Measurements from ENCODE around the gene RNF11. TPM values are rescaled to one million over a fixed set of nuclear protein-coding genes. Genes with fewer than 3 reads are reported as not detected.
A peak's percentile ranks its signal among the peaks of the same experiment; 100 is the strongest.

RNF11 gene
- total RNA-seq, 2 experiments from 2014 or later, result 21.5 to 22.6 TPM

DNA sequence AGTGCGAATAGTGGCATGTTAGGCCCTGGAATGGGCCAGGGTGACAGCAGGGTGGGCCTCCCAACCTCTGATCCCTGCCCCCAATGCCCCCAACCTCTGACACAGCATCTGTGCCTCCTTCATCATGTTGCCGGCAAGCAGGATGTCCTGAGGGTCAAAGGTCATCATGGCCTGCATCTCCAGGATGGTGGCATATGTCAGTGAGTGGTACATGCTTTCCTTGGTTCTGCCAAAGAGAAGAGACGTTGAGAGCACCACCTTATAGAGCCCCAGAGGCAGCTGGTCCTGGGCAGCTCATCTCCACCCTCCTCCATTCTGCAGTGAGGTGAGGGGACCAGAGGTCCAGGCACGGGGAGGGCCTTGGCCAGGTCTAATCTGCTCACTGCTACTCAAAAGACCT is 76.6 kb downstream of the RNF11 start:
- no peak for TF ChIP-seq CTCF (IDR thresholded peaks at IDR 0.05)
- POLR2A ChIA-PET, result no interaction called here
- no peak overlapping the region for H3K4me3 Mint-ChIP-seq
- no peak for ATAC-seq
- H3K9me3 Mint-ChIP-seq, result no peaks in the 10 kb centered on the region
- CTCF ChIA-PET, result interaction anchor here (1.9 to 2.9 kb wide), 2 partner anchors 16 to 124 kb away, joined by 5 to 10 read pairs; no protein-coding TSS in a partner anchor
- no peaks in the 10 kb centered on the region for H3K36me3 Mint-ChIP-seq (ENCODE audit: low read depth)
- H3K27me3 Mint-ChIP-seq, result no peaks in the 10 kb centered on the region
- peaks cover 11% of the 10 kb centered on the region for H3K4me1 Mint-ChIP-seq (ENCODE audit: low read depth)
- no peak for DNase-seq
- H3K27ac Mint-ChIP-seq, result no peak overlapping the region
- intact Hi-C loops (cut with micrococcal nuclease), result no loop called here

- no peaks in the 10 kb centered on the region for H3K9me3 Mint-ChIP-seq
- no peak for DNase-seq
- no peak overlapping the region for H3K4me3 Mint-ChIP-seq
- ATAC-seq, result no peak
- no peaks in the 10 kb centered on the region for H3K27me3 Mint-ChIP-seq
- peaks cover 11% of the 10 kb centered on the region for H3K4me1 Mint-ChIP-seq (ENCODE audit: low read depth)
- TF ChIP-seq CTCF (IDR thresholded peaks at IDR 0.05), result peak; percentile 24
- ChIA-PET POLR2A (no interaction called here), CTCF (interaction anchor here (1.9 kb wide), 1 partner anchor 125 kb away, joined by 5 read pairs; no protein-coding TSS in a partner anchor)
- H3K36me3 Mint-ChIP-seq (ENCODE audit: low read depth), result no peaks in the 10 kb centered on the region
- intact Hi-C loops (cut with micrococcal nuclease), result no loop called here
- H3K27ac Mint-ChIP-seq, result no peak overlapping the region
Measured at GRCh38 chr1:51313268-51313852, 77.3 kb downstream of the RNF11 start.

- intact Hi-C loops (cut with micrococcal nuclease), result no loop called here
- ChIA-PET POLR2A (interaction anchor here (0.6 to 1.5 kb wide), 2 partner anchors 12 to 19 kb away, joined by 3 read pairs; no protein-coding TSS in a partner anchor), CTCF (no interaction called here)
- H3K36me3 Mint-ChIP-seq (ENCODE audit: low read depth), result no peaks in the 10 kb centered on the region
- ATAC-seq (peak; percentile 59), DNase-seq (no peak)
- H3K27me3 Mint-ChIP-seq, result no peaks in the 10 kb centered on the region
- H3K4me3 Mint-ChIP-seq, result no peak overlapping the region
- TF ChIP-seq CTCF (IDR thresholded peaks at IDR 0.05), result no peak
- H3K9me3 Mint-ChIP-seq, result no peaks in the 10 kb centered on the region
- no peak overlapping the region for H3K27ac Mint-ChIP-seq
- H3K4me1 Mint-ChIP-seq (ENCODE audit: low read depth), result peaks cover 11% of the 10 kb centered on the region
Measured at GRCh38 chr1:51313961-51314777, 78.1 kb downstream of the RNF11 start.

DNA sequence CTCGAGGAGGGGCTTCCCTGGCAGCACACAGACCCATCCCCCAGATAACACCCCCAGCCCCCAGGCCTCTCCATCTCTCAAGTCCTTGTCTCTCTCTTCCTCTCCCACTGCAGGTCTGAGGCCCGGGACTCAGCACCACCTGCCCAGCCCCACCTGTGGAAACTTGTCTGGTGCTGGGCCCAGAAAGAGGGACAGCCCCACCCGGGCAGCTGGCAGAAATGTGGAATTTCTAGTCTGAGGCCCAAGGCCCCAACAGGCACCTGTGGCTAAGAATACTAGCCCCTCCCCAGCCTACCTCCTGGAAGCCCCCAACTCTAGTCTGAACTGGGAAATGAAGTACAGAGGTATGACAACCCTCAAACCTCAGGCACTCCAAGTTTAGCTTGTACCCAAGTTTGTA is 78.9 kb downstream of the RNF11 start:
- H3K36me3 Mint-ChIP-seq (ENCODE audit: low read depth), result no peaks in the 10 kb centered on the region
- TF ChIP-seq CTCF (IDR thresholded peaks at IDR 0.05), result no peak
- H3K4me3 Mint-ChIP-seq, result no peak overlapping the region
- no peak for DNase-seq
- ChIA-PET CTCF (no interaction called here), POLR2A (interaction anchor here (1.5 kb wide), 1 partner anchor 19 kb away, joined by 3 read pairs; no protein-coding TSS in a partner anchor)
- peaks cover 11% of the 10 kb centered on the region for H3K4me1 Mint-ChIP-seq (ENCODE audit: low read depth)
- ATAC-seq, result no peak
- no peaks in the 10 kb centered on the region for H3K9me3 Mint-ChIP-seq
- H3K27ac Mint-ChIP-seq, result no peak overlapping the region
- intact Hi-C loops (cut with micrococcal nuclease), result no loop called here
- H3K27me3 Mint-ChIP-seq, result no peaks in the 10 kb centered on the region

Data from activated CD8-positive, alpha-beta T cell treated with anti-CD3 and anti-CD28 coated beads for 36 hours (primary cell).